Adrenal gland (tissue), 12 donors: ENCODE measurements around the gene ACTN1. TPM values are rescaled to one million over a fixed set of nuclear protein-coding genes. Genes with fewer than 3 reads are reported as not detected.

Experiments
- DNase-seq, 7 donors: peaks; one replicate each; pipeline ENCODE4 v3.0.0-alpha.2; 2019 to 2020
- H3K27ac ChIP-seq, 5 donors: fragments of 200-600 bp; sonication (generic) in 4 of 5; 1 replicate in 3 of 5; 2 replicates in 2 of 5; pipeline versions ENCODE4 v1.5.1 to v1.8.0; 2016 to 2020; ENCODE audit warnings: mild to moderate bottlenecking in 1 of 5
- H3K27me3 ChIP-seq: fragments of 200-600 bp; 2 replicates; pipeline ENCODE4 v1.8.0; 2021
- H3K36me3 ChIP-seq, 2 donors: fragments of 200-600 bp; replicated peaks in 1 of 2; 1 replicate in 1 of 2; 2 replicates in 1 of 2; pipeline versions ENCODE4 v1.5.1 to v1.8.0; 2018 to 2022
- H3K4me1 ChIP-seq, 2 donors: fragments of 200-600 bp; replicated peaks in 1 of 2; 1 replicate in 1 of 2; 2 replicates in 1 of 2; pipeline versions ENCODE4 v1.5.1 to v1.8.0; 2018 to 2021
- H3K4me3 ChIP-seq, 4 donors: fragments of 200-600 bp; sonication (generic) in 3 of 4; one replicate each; pipeline ENCODE4 v1.5.1; 2016 to 2018
- H3K9me3 ChIP-seq, 3 donors: fragments of 200-600 bp; sonication (generic) in 1 of 3; replicated peaks in 1 of 3; 1 replicate in 2 of 3; 2 replicates in 1 of 3; pipeline versions ENCODE4 v1.5.1 to v1.8.0; 2016 to 2021
- POLR2A ChIP-seq, 2 donors: fragments of 450-650 bp; IDR thresholded peaks; one replicate each; pipeline ENCODE4 v1.6.1; 2017; ENCODE audit warnings: antibody characterized with exemption in 2 of 2, mild to moderate bottlenecking in 2 of 2, moderate library complexity in 1 of 2
- WGBS, 4 donors: extraction: QIAGEN DNeasy Blood & Tissue Kit in 2 of 4; methylation state at CpG; one replicate each; pipeline versions ENCODE4 v1.1.5 to v1.1.7; 2013 to 2017; 5-methylcytosine and 5-hydroxymethylcytosine counted together
- intact Hi-C, 2 donors: fragments of 100-400 bp; cut with DNase I; formaldehyde crosslinking; loops; one replicate each; pipeline versions ENCODE4 v1.14.1 to v1.15.0; 2022 to 2023
- polyA plus RNA-seq, 3 donors: library from polyadenylated mRNA; stranded (reverse); fragments of 200-250 nt in 2 of 3; fragments of 350-450 nt in 1 of 3; fragmentation: Illumina TruSeq in 1 of 3; extraction: RNeasy Lipid Tissue Mini Kit (QIAGEN cat#74804) in 1 of 3; gene quantifications; one replicate each; pipeline ENCODE4 v1.2.3, GENCODE V29; 2013 to 2014
- total RNA-seq, 9 donors: library from RNA; depleted of rRNA in 4 of 9; stranded (reverse); fragments of >200 nt in 4 of 9; fragments of 120-200 nt in 1 of 9; fragmentation: NEBNext Ultra II Directional in 1 of 9; extraction: Animal tissue kit (Norgen Biotek cat#: 25700) in 1 of 9; gene quantifications; one replicate each; pipeline versions ENCODE4 v1.1.0 to v1.2.4, GENCODE V29; 2013 to 2023
- TF ChIP-seq, protein P1 (sequence below), 6 experiments: fragments of 450-650 bp in 4 of 6; fragments of 200-600 bp in 2 of 6; sonication (generic) in 1 of 6; IDR thresholded peaks; 1 replicate in 5 of 6; 2 replicates in 1 of 6; pipeline versions ENCODE4 v1.5.1 to v1.8.0; 2016 to 2021; ENCODE audit warnings: antibody characterized with exemption in 6 of 6, mild to moderate bottlenecking in 2 of 6, moderate library complexity in 1 of 6
- donor health status: healthy with polysubstance abuse.
- donor health status: Bipolar disorder and iron deficiency.
- donor health status: DM: yes; HTN: yes; CAD: no.
- donor health status: DM: no; HTN: no; CAD: no.
- donor health status: DM: no; HTN: no; CAD: no.
- donor health status: DM: yes; HTN: yes; CAD: no.

Gene ACTN1
- total and polyA plus RNA-seq, 12 donors, result 11.6 to 180 (median 74.3) TPM

GRCh38 chr14:68862954-68863594 lies 116.0 kb downstream of the ACTN1 start:
- no peaks in the 10 kb centered on the region for H3K9me3 ChIP-seq
- intact Hi-C loops, result no loop called here
- no peaks in the 10 kb centered on the region for H3K36me3 ChIP-seq
- no peak overlapping the region for H3K4me3 ChIP-seq
- no peak for TF ChIP-seq POLR2A (IDR thresholded peaks at IDR 0.05)
- TF ChIP-seq, protein P1, sequence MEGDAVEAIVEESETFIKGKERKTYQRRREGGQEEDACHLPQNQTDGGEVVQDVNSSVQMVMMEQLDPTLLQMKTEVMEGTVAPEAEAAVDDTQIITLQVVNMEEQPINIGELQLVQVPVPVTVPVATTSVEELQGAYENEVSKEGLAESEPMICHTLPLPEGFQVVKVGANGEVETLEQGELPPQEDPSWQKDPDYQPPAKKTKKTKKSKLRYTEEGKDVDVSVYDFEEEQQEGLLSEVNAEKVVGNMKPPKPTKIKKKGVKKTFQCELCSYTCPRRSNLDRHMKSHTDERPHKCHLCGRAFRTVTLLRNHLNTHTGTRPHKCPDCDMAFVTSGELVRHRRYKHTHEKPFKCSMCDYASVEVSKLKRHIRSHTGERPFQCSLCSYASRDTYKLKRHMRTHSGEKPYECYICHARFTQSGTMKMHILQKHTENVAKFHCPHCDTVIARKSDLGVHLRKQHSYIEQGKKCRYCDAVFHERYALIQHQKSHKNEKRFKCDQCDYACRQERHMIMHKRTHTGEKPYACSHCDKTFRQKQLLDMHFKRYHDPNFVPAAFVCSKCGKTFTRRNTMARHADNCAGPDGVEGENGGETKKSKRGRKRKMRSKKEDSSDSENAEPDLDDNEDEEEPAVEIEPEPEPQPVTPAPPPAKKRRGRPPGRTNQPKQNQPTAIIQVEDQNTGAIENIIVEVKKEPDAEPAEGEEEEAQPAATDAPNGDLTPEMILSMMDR (IDR thresholded peaks at IDR 0.05), result peak; percentile 66 to 76 (median 72)
- 0 to 7% (median 3%) methylated on average over 2 of the region's 2 CpGs for WGBS, 4 donors
- H3K4me1 ChIP-seq, result no peaks in the 10 kb centered on the region
- no peaks in the 10 kb centered on the region for H3K27me3 ChIP-seq
- peak; percentile 69 to 92 (median 83) for DNase-seq
- H3K27ac ChIP-seq, result no peak overlapping the region

DNA sequence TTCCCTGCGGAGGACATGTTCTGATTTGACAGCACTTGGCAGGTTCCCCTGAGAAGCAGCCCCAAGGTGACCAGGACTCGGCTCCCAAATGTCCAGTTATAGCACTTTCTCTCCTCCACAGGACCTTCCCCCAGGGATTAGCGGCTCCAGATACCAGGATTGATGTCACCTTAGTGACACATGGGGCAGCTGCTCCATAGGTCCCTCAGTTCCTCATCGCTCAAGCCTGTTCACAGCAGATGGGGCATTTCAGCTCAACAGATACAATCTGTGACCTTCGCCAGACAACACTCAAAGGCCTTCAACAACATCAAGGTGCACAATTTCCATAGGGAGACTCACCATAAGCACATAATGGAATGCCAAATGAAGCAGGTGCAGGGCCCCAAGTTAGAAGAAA lies 118.3 kb downstream of the ACTN1 start:
- TF ChIP-seq, protein P1 (IDR thresholded peaks at IDR 0.05), result no peak
- no peak for TF ChIP-seq POLR2A (IDR thresholded peaks at IDR 0.05)
- 79 to 90% (median 86%) methylated on average over 4 to 5 of the region's 5 CpGs for WGBS, 4 donors
- H3K4me1 ChIP-seq, result no peaks in the 10 kb centered on the region
- no peak for DNase-seq
- intact Hi-C loops, result no loop called here
- no peaks in the 10 kb centered on the region for H3K36me3 ChIP-seq
- no peaks in the 10 kb centered on the region for H3K9me3 ChIP-seq
- H3K27me3 ChIP-seq, result no peaks in the 10 kb centered on the region
- H3K27ac ChIP-seq, result no peak overlapping the region
- H3K4me3 ChIP-seq, result no peak overlapping the region

DNA sequence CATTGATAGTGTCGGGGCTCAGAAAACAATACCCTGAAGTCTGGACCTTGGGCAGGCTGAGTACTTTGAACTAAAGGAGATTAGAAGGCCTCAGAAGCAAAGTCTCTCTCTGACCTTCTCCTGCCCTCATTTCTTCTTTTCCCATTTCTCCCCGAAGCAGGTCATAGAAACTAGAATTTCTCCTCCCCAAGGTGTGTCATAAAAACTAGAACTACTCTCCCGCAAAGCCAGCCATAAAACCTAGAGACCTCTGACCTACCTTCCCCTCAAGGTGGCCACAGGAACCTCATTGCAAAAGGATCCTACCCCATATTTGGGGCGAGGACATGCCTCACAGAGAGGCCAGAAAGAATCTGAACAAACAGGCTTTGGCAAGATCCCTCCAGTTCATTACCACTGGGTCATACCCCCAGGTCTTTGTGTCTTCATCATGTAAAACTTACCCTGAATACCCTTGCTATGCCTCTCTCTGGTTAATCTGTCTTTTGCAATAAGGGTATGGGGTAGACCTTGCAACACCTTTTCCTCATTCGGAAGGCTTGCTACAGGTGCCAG lies 121.5 kb downstream of the ACTN1 start:
- no peaks in the 10 kb centered on the region for H3K4me1 ChIP-seq
- no peaks in the 10 kb centered on the region for H3K27me3 ChIP-seq
- H3K27ac ChIP-seq, result no peak overlapping the region
- H3K36me3 ChIP-seq, result no peaks in the 10 kb centered on the region
- H3K9me3 ChIP-seq, result no peaks in the 10 kb centered on the region
- 79 to 91% (median 85%) methylated on average over 5 of the region's 5 CpGs for WGBS, 4 donors
- intact Hi-C loops, result no loop called here
- H3K4me3 ChIP-seq, result no peak overlapping the region
- DNase-seq, result peak in 1 of 7 donors; percentile 14
- TF ChIP-seq POLR2A (IDR thresholded peaks at IDR 0.05), result no peak
- TF ChIP-seq, protein P1 (IDR thresholded peaks at IDR 0.05), result no peak

DNA sequence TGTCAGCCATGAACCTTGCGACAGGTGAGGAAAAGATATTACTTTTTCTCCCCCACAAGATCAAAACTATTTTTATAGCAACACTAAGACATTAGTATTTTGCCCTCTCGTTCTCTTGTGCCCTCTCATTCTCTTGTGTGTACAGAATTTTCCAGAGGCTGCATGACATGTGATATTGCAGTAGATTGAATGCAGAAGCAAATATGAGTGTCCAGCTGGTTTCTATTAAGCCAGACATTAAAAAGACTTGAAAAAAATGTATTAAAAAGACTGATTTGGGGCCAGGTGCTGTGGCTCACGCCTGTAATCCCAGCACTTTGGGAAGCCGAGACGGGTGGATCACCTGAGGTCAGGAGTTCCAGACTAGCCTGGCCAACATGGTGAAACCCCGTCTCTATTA lies 122.5 kb downstream of the ACTN1 start:
- WGBS, 4 donors, result 72 to 87% (median 81%) methylated on average over 6 of the region's 6 CpGs
- no peaks in the 10 kb centered on the region for H3K27me3 ChIP-seq
- H3K4me1 ChIP-seq, result no peaks in the 10 kb centered on the region
- TF ChIP-seq, protein P1 (IDR thresholded peaks at IDR 0.05), result no peak
- no peak for TF ChIP-seq POLR2A (IDR thresholded peaks at IDR 0.05)
- DNase-seq, result no peak
- no peak overlapping the region for H3K4me3 ChIP-seq
- H3K9me3 ChIP-seq, result no peaks in the 10 kb centered on the region
- no peaks in the 10 kb centered on the region for H3K36me3 ChIP-seq
- intact Hi-C loops, result no loop called here
- H3K27ac ChIP-seq, result no peak overlapping the region
